Neural progenitor cell (in vitro differentiated cells): Measurements from ENCODE around the gene CEP104. TPM values are rescaled to one million over a fixed set of nuclear protein-coding genes. Genes with fewer than 3 reads are reported as not detected.

Experiments
- DNase-seq: peaks from one replicate; pipeline ENCODE4 v3.0.0-alpha.2; 2016; ENCODE audit warnings: low spot score
- H2AFZ ChIP-seq: fragments of 200-600 bp; sonication (generic); replicated peaks from 2 replicates; pipeline ENCODE4 v1.6.1; 2016; ENCODE audit warnings: antibody characterized with exemption
- H3F3A ChIP-seq: fragments of 200-600 bp; sonication (generic); 2 replicates; pipeline ENCODE4 v1.6.1; 2016; ENCODE audit warnings: antibody characterized with exemption, low read depth
- H3K27ac ChIP-seq: fragments of 200-600 bp; sonication (generic); 2 replicates; pipeline ENCODE4 v1.5.1; 2016; ENCODE audit warnings: mild to moderate bottlenecking
- H3K27me3 ChIP-seq: fragments of 200-600 bp; sonication (generic); 2 replicates; pipeline ENCODE4 v1.6.1; 2016; ENCODE audit warnings: mild to moderate bottlenecking, moderate library complexity
- H3K36me3 ChIP-seq: fragments of 200-600 bp; sonication (generic); 2 replicates; pipeline ENCODE4 v1.5.1; 2016
- H3K4me1 ChIP-seq: fragments of 200-600 bp; sonication (generic); 2 replicates; pipeline ENCODE4 v1.6.1; 2016; ENCODE audit warnings: mixed run types
- H3K4me2 ChIP-seq: fragments of 200-600 bp; sonication (generic); 2 replicates; pipeline ENCODE4 v1.6.1; 2016
- H3K4me3 ChIP-seq: fragments of 200-600 bp; sonication (generic); 2 replicates; pipeline ENCODE4 v1.5.1; 2016
- H3K79me2 ChIP-seq: fragments of 200-600 bp; sonication (generic); 2 replicates; pipeline ENCODE4 v1.6.1; 2016; ENCODE audit warnings: low read depth
- H3K9ac ChIP-seq: fragments of 200-600 bp; sonication (generic); 2 replicates; pipeline ENCODE4 v1.6.1; 2016
- H3K9me3 ChIP-seq: fragments of 200-600 bp; sonication (generic); 2 replicates; pipeline ENCODE4 v1.5.1; 2016; ENCODE audit warnings: low read depth
- H4K20me1 ChIP-seq: fragments of 200-600 bp; sonication (generic); 2 replicates; pipeline ENCODE4 v1.6.1; 2016; ENCODE audit warnings: low read depth
- H3K27ac Mint-ChIP-seq: 3 replicates; pipeline ENCODE4 v1.8.0; 2021; ENCODE audit warnings: mixed read lengths
- H3K27me3 Mint-ChIP-seq: 2 replicates; pipeline ENCODE4 v1.8.0; 2022; ENCODE audit warnings: low read depth, mild to moderate bottlenecking, inconsistent platforms, moderate library complexity, mixed read lengths; ENCODE audit not compliant: insufficient read depth
- H3K36me3 Mint-ChIP-seq: 3 replicates; pipeline ENCODE4 v1.8.0; 2021; ENCODE audit warnings: mixed read lengths
- H3K4me1 Mint-ChIP-seq: 3 replicates; pipeline ENCODE4 v1.8.0; 2021; ENCODE audit warnings: mixed read lengths
- H3K4me3 Mint-ChIP-seq: 3 replicates; pipeline ENCODE4 v1.8.0; 2021; ENCODE audit warnings: mild to moderate bottlenecking, moderate library complexity, mixed read lengths
- H3K9me3 Mint-ChIP-seq: 3 replicates; pipeline ENCODE4 v1.8.0; 2020; ENCODE audit warnings: mixed read lengths
- EZH2 ChIP-seq: fragments of 200-600 bp; sonication (generic); IDR thresholded peaks from 2 replicates; pipeline ENCODE4 v1.6.1; 2017; ENCODE audit warnings: antibody characterized with exemption, mild to moderate bottlenecking, moderate library complexity
- EZH2phosphoT487 ChIP-seq: fragments of 200-600 bp; sonication (generic); IDR thresholded peaks from 2 replicates; pipeline ENCODE4 v1.6.1; 2017; ENCODE audit warnings: antibody characterized with exemption
- total RNA-seq: library from RNA; depleted of rRNA; stranded (reverse); fragments of >200 nt; gene quantifications from 2 replicates; pipeline ENCODE4 v1.2.3, GENCODE V29; 2015; ENCODE audit warnings: low replicate concordance
- TF ChIP-seq, protein P1 (sequence below): fragments of 200-600 bp; sonication (generic); IDR thresholded peaks from 2 replicates; pipeline ENCODE4 v1.5.1; 2017; ENCODE audit warnings: antibody characterized with exemption, mild to moderate bottlenecking

Gene CEP104
- total RNA-seq, 1 donor from 2014 or later: 12.9 TPM

- no peak for DNase-seq
- Histone ChIP-seq H3K9me3 (no peaks in the 10 kb centered on the region), H3K9ac (no peak overlapping the region), H4K20me1 (no peaks in the 10 kb centered on the region), H2AFZ (no peak overlapping the region), H3K79me2 (no peaks in the 10 kb centered on the region), H3F3A (no peaks in the 10 kb centered on the region), H3K27ac (no peak overlapping the region), H3K27me3 (no peaks in the 10 kb centered on the region), H3K4me3 (no peak overlapping the region), H3K4me1 (peaks cover 11% of the 10 kb centered on the region), H3K4me2 (no peak overlapping the region), H3K36me3 (no peaks in the 10 kb centered on the region)
- no peak overlapping the region for H3K27ac Mint-ChIP-seq
- peaks cover 16% of the 10 kb centered on the region for H3K36me3 Mint-ChIP-seq
- TF ChIP-seq EZH2 (no peak), EZH2phosphoT487 (no peak)
- TF ChIP-seq, protein P1, sequence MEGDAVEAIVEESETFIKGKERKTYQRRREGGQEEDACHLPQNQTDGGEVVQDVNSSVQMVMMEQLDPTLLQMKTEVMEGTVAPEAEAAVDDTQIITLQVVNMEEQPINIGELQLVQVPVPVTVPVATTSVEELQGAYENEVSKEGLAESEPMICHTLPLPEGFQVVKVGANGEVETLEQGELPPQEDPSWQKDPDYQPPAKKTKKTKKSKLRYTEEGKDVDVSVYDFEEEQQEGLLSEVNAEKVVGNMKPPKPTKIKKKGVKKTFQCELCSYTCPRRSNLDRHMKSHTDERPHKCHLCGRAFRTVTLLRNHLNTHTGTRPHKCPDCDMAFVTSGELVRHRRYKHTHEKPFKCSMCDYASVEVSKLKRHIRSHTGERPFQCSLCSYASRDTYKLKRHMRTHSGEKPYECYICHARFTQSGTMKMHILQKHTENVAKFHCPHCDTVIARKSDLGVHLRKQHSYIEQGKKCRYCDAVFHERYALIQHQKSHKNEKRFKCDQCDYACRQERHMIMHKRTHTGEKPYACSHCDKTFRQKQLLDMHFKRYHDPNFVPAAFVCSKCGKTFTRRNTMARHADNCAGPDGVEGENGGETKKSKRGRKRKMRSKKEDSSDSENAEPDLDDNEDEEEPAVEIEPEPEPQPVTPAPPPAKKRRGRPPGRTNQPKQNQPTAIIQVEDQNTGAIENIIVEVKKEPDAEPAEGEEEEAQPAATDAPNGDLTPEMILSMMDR: no peak
- peaks cover 11% of the 10 kb centered on the region for H3K4me1 Mint-ChIP-seq
- no peak overlapping the region for H3K4me3 Mint-ChIP-seq
- H3K27me3 Mint-ChIP-seq: peaks cover 8% of the 10 kb centered on the region
- H3K9me3 Mint-ChIP-seq: no peaks in the 10 kb centered on the region
Measured at GRCh38 chr1:3779265-3779911, 77.6 kb downstream of the CEP104 start.

GRCh38 chr1:3778590-3779264 is 78.3 kb downstream of the CEP104 start:
- Mint-ChIP-seq H3K9me3 (no peaks in the 10 kb centered on the region), H3K4me3 (no peak overlapping the region), H3K27ac (no peak overlapping the region), H3K36me3 (peaks cover 16% of the 10 kb centered on the region), H3K27me3 (peaks cover 5% of the 10 kb centered on the region), H3K4me1 (peaks cover 13% of the 10 kb centered on the region)
- Histone ChIP-seq H3K9me3 (no peaks in the 10 kb centered on the region), H3F3A (no peaks in the 10 kb centered on the region), H3K79me2 (no peaks in the 10 kb centered on the region), H3K27me3 (no peaks in the 10 kb centered on the region), H3K9ac (no peak overlapping the region), H3K4me3 (no peak overlapping the region), H3K4me2 (no peak overlapping the region), H3K36me3 (no peaks in the 10 kb centered on the region), H2AFZ (no peak overlapping the region), H3K27ac (no peak overlapping the region), H4K20me1 (peaks cover 1% of the 10 kb centered on the region), H3K4me1 (peaks cover 11% of the 10 kb centered on the region)
- no peak for DNase-seq
- TF ChIP-seq EZH2 (no peak), EZH2phosphoT487 (no peak)
- TF ChIP-seq, protein P1: no peak

DNA sequence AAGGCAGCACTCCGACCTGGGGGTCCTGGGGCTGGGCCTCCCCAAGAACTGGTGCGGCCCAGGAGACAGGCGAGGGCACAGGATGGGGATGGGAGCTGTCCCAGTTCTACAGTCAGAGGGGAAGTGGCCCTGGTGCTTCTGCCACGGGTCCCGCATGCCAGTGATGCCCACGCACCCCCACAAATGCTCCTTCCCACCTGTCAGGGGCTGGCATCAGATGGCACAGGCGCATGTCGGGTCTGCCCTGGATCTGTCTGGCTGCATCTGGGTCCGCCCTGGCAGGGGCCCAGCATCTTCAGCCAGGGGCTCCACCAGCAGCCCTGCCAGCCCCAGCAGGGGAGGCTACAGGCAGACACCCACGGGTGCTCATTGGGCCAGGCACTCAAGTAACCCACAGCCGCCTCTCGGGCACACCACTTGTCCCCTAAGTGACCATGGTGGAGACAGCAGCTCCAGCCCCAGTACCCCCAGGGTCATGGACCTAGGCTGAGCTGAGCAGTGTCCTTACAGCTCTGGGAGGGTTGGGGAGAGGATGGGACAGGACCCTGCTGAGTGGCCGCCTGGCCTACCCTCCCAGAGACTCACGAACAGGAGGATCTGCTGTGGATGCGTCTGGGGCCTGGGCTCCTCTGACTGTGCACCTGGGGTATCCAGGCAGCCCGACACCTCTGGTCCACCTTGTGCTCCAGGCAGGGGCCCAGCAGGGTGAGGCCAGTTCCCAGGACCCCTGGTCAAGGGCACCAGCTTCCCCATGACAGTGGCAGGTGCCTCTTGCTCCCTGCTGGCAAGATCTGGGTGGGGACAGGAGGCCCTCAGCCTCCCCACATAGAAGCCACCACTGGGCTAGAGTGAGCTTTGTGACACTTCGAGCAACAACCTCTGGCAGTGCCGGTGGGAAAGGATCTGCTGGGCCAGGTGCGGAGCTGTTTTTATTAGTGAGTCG is 79.1 kb downstream of the CEP104 start:
- Mint-ChIP-seq H3K9me3 (no peaks in the 10 kb centered on the region), H3K4me3 (no peak overlapping the region), H3K4me1 (peaks cover 15% of the 10 kb centered on the region), H3K27ac (no peak overlapping the region), H3K36me3 (peaks cover 16% of the 10 kb centered on the region), H3K27me3 (peaks cover 5% of the 10 kb centered on the region)
- H4K20me1 ChIP-seq: peaks cover 4% of the 10 kb centered on the region
- no peak overlapping the region for H3K4me3 ChIP-seq
- H2AFZ ChIP-seq: no peak overlapping the region
- H3K4me2 ChIP-seq: no peak overlapping the region
- DNase-seq: no peak
- H3K27ac ChIP-seq: no peak overlapping the region
- H3K4me1 ChIP-seq: peaks cover 11% of the 10 kb centered on the region
- no peak overlapping the region for H3K9ac ChIP-seq
- no peaks in the 10 kb centered on the region for H3K9me3 ChIP-seq
- H3K79me2 ChIP-seq: no peaks in the 10 kb centered on the region
- peaks cover 5% of the 10 kb centered on the region for H3F3A ChIP-seq
- TF ChIP-seq EZH2 (no peak), EZH2phosphoT487 (no peak)
- TF ChIP-seq, protein P1: no peak
- H3K27me3 ChIP-seq: peaks cover 7% of the 10 kb centered on the region
- no peaks in the 10 kb centered on the region for H3K36me3 ChIP-seq
